Activated CD4-positive, CD25-positive, alpha-beta regulatory T cell treated with anti-CD3 and anti-CD28 coated beads, Interleukin-2, amount 50 U/mL, for 16 hours (primary cell): ENCODE data around the gene CACNA1D.

Experiments
- DNase-seq: peaks from one replicate; pipeline ENCODE4 v3.0.0-alpha.2; 2020; ENCODE audit warnings: low read depth, low spot score

The CACNA1D gene

DNA sequence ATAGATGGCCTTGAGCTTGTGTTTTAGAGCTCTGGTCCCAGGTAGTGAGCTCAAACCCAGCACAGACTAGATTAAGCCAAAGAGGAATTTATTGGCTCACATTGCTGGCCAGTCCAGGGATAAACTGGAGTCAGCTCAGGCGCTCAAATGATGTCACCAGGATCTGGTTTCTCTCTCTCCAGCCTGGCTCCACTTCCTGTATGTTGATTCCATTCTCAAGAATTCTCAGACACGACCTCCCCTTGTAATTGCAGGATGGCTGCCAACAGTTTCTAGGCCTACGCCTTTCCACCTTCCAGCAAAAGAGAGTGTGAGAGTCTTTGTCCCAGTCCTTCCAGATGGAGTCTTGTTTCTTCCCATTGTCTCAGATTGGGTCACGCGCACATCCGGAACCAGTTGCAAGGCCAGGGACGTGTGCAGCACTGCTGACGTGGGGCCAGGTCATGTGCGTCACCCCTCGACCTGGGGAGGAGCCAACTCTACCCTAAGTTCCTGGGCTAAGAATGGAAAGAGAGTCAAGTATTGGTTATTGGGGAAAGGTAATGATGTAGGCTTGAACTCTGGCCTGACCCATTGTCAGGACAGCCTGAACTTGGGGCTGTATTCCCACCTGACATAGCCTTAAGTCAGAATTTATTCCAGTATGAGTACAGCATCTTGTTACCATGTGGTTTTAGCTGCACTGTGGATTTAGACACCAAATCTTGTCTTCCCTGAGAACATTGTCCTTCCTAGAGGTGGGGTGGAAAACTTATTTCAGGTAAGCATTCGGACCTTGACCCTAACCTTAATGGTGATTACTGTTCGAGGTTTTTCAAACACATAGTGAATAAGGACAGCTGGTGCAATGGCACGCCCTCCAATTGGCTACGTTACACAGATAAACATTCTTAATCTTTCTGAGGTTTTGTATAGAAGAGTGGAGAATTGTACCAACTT lies 31.6 kb downstream of the CACNA1D start:
- no peak for DNase-seq

DNA sequence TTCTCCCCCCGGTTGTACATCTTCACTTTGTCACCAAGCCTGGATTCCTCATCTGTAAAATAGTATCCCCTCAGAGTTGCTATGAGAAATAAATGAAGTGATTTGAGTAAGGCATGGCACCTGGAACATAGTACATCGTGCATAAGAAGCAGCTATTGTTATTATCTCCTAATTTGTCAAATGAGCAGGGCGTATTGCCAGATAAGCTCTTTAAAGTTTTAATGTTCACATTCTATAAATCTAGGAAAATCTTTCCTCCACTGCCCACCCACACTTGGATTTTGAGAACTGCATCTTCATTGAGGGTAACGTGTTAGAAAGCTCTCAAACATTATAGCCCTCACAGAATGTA lies 32.3 kb downstream of the CACNA1D start:
- DNase-seq: no peak

DNA sequence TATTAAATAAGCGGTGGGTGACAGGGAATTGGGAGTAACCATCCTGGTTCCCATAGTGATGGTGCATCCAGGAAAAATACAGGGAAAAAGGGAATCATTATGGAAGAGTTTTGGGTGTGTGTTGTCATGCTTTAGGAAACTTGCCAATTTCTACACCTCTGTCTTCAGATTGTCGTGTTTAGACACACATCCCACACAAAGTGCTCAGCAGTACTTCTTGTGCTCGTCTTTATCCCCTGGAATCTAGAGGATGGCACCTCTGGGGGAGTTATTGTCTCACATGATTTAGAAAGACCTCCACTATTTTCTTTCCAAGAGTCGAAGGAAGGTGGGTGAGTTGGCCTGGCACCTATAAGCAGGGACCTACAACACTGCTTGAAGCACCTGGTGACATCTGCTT lies 35.8 kb downstream of the CACNA1D start:
- no peak for DNase-seq

DNA sequence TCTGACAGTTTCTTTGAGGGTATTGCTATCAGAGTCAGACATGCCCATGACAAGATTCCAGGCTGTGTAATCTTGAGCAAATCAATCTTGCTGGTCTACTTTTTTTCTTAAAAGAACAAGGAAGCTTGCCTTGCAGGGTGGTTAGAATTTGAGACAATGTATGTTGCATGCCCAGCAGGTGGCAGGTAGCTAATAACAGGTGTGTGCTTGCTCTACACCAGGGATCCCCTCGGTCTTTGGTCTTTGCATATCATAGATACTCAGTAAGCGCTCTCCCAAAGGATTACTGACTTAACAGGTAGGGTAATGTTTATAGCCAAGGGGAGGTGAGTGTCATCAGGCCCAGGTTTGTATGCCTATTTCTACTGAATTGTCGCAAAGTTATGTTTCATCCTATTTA lies 37.3 kb downstream of the CACNA1D start:
- no peak for DNase-seq

DNA sequence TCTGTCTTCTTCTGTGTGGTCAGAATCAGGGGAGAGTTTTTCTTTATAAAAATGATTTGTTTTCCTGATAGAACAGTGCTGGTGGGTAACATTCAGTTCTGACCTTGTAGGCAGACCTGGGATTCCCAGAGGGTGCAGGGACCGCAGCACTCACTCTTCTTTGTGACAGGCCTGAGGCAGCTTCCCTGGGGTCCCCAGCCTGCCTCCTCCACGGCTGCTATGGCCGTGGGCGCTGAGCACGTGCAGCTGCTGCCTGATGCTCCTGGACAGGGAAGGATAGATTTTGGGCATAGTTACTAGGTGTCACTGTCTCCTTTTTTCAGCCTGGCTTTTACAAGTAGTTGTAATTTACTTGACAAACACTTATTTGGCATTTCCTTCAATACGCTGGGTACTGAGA lies 39.1 kb downstream of the CACNA1D start:
- no peak for DNase-seq

DNA sequence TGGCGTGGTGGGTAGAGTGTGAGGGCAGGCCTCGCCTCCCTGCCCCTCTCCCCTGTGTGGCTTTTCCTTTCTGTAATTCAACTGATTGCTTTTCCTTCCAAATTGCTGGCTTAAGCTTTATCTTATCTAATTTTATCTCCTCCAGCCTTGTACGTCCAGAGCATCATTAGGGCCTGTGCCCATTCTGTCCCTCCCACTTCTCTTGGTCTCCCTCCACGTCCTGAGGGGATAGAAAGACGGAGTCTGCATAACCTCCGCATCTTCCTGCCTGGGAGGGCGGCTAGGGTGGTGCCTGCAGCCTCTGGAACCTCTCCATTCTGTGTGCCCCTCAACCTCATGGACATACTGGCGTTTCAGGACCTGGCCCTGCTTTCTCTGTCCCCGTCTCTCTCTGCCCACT lies 39.8 kb downstream of the CACNA1D start:
- no peak for DNase-seq

DNA sequence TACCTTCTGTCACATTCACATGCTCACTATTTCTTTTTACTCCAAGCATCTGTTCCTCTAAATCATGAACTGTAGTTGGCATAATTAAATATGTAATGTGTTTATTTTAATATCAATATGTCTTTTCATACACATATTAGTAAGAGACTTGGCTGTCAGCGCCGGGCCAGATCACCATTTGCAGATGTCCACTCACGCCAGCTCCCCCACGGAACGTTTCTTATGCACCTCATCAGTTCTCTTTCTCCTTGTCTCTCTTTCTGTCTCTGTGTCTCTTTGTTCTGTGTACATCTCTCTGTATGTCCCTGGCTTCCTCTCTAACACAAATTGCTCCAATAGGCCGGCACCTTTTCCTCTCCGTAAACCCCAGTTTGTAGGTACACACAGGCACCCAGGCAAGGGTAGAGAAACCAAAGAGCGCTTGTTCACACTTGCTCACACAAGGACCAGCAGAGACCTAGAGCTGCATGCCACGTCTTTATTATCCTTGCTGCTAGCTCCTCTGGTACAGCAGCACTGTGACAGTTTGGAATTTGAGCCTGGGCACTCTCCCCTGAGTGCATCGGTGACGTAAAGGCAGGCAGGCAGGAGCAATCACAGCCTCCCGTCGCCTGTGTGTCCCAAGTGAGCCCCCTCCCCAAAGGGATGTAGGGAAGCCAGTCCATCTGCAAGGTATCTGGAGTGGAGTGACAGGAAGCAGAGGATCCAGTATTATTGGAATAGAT lies 40.4 kb downstream of the CACNA1D start:
- no peak for DNase-seq

DNA sequence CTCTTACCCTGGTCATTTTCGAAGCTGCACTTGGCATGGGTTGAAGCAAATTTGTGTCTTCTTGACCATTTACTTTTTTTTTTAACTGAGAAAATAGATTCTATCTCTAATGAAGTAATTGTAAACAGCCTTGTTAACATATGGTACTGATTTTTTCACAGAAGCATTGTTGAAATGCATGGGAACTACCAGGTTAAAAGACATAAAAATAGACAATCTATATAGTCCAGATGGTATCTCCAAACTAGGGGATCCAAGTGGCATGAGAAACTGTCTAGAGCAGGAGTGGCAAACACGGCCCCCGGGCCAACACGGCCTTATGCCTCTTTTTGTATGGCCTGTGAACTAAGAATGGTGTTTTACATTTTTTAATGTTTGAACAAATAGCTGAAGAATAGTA lies 41.9 kb downstream of the CACNA1D start:
- no peak for DNase-seq

DNA sequence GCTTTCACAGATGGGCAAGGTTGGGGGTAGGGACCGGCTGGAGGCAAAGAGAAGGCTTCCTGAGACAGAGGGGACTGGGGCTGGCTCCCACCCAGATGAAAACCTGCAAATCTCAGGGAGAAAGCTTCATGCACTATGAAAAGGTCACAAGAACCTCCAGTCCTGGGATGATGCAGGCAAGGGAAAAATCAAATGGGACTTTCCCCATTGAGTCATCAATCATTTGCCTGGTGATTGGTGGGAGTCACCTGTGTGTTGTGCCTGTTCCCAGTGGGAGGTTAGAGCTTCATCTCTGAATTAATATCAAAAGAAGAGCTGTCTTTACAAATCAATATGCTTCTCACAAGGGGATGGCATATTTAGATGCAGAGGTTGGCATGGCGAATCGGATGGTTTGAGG lies 49.9 kb downstream of the CACNA1D start:
- no peak for DNase-seq

DNA sequence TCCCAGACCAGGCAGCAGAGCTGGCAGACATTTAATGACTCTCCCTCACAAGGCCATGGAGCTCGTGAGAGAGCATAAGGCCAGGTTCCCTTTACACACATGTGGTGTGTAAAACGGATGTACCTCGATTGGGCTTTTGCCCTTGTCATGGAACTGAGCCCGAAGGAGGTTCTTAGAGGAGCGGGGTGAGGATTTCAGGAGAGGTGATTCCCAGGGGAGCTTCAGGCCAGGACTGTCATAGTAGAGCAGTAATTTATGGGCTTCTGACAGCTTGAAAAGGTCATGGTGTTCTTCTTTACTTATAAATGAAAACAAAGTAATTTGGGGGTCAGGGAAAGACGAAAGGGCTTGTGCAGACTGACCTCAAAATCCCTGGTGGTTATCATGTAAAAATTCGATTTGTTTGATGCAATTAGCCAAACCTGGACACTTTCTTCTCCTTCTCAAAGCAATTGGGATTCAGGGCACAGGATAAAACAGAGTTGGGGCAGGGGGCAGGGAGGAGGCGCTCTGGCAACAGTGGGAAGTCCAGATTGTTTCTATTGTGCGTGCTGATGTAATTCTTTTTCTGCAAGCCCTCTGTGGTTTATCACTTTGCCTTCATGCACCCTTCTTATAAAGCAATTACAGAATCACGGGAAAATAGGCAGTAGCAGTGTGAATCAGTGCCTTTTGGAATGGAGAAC lies 51.0 kb downstream of the CACNA1D start:
- no peak for DNase-seq

DNA sequence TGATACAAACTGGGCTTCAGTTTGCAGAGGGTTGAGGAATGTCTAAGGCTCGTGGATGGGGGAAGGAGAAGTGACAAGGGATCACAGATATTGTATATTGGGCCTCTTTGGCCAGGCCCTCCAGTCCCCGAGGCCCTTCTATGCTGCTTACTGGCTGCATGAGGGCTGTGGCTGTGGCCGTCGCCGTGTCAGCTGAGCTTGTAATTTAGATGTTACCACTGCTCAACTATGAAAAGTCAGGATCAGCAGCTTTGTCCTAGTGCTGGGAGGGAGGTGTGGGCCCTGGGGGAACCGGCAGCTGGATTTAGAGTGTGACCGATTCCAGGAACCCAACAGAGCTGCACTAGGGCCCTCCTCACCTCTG lies 51.6 kb downstream of the CACNA1D start:
- no peak for DNase-seq

DNA sequence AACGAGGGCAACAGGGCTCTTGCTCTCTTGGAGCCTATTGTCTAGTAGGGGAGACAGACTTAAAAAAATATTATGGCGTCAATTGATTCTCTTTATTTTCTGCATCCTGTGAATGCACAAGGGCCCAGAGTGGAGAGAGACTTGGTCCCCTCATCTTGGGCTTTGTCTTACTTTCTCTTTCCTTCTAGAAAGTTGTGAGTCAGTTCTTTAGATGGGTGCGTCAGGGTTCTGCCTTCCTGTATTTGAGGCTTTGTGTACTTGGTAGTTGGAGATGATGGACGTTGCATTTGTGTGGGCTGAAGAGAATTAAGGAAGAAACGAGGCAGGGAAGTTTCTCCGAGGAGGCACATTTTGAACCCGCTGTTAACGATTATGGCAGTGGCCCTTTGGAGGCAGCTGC lies 52.9 kb downstream of the CACNA1D start:
- DNase-seq: no peak

DNA sequence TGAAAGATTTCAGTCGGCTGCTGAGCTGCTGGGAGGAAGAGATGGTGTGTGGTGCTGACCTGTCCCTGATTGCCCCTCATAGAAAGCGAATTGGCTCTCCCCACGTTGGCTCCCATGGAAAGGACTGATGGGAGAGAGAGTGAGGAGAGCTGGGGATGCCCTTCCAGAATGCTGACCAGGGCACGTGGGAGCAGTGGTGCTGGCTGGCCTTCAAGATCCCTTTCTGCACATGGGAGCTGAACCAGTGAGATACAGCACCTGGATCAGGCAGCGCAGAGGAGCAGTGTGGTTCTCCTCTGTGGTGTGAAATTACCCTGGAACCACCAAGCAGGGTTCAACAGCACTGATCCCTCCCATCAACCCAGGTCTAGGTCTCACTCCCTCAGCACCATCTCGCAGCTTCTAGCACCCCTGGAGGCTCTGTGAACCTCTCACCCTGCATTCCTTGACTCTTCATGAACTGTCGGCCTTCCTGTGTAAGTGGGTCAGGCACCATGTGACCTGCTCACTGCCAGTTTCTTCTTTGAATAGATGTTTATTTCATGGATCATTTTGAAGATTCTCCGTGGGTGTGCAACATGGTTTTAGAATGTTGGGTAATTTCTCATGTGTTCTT lies 55.7 kb downstream of the CACNA1D start:
- DNase-seq: no peak

DNA sequence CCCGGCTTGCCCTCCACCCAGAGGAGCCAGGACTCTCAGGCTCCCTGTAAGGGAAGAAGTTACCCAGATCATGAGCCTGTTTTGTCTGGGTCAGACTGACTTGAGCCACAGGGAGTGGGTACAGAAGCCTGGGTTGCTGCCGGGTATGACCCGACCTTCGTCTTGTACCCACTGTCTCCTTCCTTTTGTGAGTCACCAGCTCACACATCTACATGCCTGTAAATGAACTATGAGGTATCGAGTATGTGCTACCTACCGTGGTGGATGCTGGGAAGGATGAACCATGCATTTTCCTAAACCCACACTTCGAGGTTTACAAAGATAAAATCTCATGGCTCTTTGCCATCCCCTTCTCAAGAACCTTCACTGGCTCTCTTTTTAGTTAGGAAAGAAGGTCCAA lies 56.9 kb downstream of the CACNA1D start:
- no peak for DNase-seq

DNA sequence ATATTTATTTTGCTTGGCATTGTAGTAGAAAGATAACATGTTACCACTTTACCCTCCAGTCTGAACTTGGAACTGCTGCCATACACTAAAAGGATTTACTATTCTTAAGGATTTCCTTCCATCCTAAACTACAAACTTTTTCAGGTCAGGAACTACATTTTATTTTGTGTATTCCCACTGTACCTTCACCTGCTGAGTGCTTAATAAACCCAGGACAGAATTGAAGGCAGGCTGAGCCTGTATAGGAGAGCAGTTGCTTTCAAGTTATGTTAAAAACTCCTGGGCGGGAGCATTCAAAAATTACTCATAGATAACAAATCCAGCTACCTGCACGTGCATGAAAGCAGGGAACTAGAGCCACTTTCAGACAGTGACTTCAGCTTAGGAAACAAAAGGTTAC lies 58.3 kb downstream of the CACNA1D start:
- no peak for DNase-seq

DNA sequence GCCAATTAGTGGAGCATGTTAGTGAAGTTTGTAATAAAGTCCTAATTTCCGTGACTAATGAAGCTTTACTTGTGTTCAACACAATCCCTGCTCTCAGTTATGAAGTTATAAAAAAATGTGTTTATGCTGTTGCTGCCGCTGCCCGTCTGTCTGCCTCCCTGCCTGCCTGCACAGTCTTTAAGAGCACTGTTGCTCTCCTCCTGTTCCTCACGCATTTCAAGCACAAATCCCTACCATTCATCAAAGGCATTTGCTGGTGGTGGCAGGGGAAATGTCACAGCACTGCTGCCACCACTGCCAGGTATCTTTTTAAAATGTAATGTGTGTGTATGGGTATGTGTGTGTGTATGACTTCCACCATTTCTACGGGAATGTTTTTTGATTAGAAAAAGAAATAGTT lies 58.8 kb downstream of the CACNA1D start:
- DNase-seq: no peak

DNA sequence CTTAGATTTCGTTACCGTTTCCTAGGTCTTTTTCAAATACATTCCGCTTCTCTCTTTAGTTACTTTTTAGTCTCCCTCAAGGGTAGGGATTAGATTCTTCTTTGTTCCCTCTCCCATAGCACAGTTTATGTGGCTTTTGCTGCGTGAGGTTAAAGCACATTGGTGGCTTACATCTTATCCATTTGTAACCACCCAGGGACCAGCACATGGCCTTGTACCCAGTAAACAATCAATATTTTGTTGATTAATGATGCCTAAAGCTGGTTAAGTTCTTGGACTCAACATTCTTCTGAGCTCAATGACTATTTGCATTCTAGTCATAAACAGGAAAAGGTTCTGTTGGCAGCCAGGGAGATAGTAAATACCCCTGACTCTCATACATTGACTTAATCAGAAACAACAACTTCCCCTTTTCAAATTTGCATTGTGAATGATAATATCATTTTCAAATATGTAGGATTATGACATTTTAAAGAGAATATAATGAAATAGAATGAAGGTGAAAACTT lies 60.2 kb downstream of the CACNA1D start:
- no peak for DNase-seq

DNA sequence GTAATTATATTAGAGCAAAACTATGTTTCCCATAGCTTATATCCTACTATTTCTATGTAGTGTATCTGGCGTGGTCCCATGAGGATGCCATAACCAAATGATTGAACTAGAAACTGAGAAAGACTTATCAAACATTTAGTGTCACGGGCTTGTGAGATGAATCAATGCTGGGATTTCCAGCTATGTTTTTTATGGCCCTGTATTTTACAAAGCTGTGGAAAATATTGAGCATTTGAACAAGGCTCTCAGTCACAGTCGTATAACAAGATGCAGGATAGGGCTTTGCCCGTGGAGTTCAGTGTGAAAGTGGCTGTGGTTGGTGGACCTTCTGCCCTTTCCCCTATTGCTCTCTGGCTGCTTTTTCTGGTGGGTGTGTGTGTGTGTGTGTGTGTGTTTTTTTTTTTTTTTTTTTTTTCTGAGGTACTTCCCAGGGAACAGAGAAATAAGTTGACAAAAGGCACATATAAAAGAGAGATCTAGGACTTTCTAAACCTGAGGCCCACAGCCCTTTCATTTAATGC lies 60.7 kb downstream of the CACNA1D start:
- DNase-seq: no peak

DNA sequence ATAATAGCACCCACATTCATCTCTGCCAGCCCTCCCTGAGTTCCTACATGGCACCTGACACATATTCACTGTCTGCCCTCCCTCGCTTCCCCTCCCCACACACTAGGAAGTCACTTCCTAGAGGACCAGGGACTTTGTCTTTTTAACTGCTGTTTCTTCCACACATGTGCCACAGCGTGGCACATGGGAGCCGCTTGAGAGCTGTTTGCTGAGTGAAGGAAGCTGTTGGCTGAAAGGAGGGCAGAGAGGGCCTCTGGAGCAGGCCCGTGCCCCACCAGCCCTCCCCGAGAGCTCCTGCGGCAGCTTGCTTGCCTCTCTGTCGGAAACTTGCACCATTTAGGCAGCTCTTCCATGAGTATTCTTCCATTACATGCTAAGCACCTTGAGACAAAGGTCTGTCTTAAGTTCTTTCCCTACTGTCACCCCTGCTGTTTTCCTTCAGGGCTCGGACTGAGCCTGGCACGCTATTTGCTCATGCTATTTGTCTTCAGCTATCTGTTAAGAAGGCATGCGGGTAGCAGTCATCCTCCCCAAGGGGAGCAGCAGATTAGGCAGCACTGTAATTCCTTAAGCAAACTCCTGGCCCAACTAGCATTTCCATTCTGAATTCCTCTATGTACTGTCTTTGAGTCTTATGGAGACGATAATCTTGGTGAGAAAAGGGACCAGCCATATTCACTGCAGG lies 72.2 kb downstream of the CACNA1D start:
- DNase-seq: no peak

DNA sequence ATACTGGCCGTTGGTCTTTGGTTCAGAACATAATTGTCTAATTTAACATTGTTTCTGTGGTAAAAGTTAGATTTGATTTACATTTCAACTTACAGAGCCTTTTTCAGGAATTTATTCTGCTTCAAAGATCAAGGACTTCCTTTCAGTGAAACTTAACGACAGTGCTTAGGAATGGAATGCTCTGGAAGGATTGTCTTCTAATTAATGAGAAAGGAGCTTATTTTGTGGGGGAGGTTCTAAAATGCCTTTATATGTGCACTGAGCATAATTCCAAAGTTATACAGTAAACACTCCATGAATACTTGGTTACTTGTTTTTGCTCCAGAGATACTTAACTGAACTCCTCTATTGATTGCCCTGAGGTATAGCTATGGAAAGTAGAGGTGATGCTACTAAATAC lies 75.7 kb downstream of the CACNA1D start:
- DNase-seq: no peak

DNA sequence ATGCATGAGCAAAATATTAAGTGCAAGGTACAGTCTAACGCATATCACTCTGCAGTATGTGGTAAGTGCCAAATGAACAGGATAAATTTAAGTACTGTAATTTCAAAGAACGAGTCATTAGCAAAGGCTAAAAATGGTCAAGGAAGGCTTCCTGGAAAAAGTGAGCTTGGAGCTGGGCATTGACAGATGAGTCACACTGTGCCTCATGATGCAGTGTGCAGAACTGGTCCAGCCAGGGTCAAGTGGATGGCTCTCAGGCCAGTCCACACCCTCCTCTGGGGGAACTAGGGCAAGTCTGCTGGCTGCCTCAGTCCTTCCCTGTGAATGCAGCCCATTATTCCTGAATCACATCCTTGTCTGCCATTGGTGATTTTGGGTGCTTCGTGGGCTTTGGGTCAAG lies 76.3 kb downstream of the CACNA1D start:
- DNase-seq: no peak
